Type B pancreatic cell (in vitro differentiated cells): ENCODE data around the gene SERPINE2. TPM values are rescaled to one million over a fixed set of nuclear protein-coding genes. Genes with fewer than 3 reads are reported as not detected.

Experiments used
- DNase-seq: peaks from one replicate; pipeline ENCODE4 v3.0.0; 2021; ENCODE audit warnings: mixed read lengths; ENCODE audit not compliant: unreplicated experiment; ENCODE audit errors: extremely low spot score
- H3K27ac Mint-ChIP-seq: 2 replicates; pipeline ENCODE4 v1.8.0; 2021; ENCODE audit warnings: mild to moderate bottlenecking, mixed read lengths
- H3K27me3 Mint-ChIP-seq: 2 replicates; pipeline ENCODE4 v1.8.0; 2021; ENCODE audit warnings: mixed read lengths
- H3K36me3 Mint-ChIP-seq: 2 replicates; pipeline ENCODE4 v1.8.0; 2021; ENCODE audit warnings: mixed read lengths
- H3K4me1 Mint-ChIP-seq: one replicate; pipeline ENCODE4 v1.8.0; 2021; ENCODE audit warnings: mixed read lengths; ENCODE audit not compliant: unreplicated experiment
- H3K4me3 Mint-ChIP-seq: 2 replicates; pipeline ENCODE4 v1.8.0; 2021; ENCODE audit warnings: mild to moderate bottlenecking, mixed read lengths
- H3K9me3 Mint-ChIP-seq: 2 replicates; pipeline ENCODE4 v1.8.0; 2021; ENCODE audit warnings: mixed read lengths
- total RNA-seq: library from RNA; stranded (reverse); gene quantifications from 2 replicates; pipeline ENCODE4 v1.2.1, GENCODE V29; 2021; ENCODE audit warnings: low replicate concordance
- TF ChIP-seq, protein P1 (sequence below): fragments of 200-600 bp; sonication (generic); conservative IDR thresholded peaks from 2 replicates; pipeline ENCODE4 v1.5.0; 2021; ENCODE audit warnings: antibody characterized with exemption, mild to moderate bottlenecking

The SERPINE2 gene
- total RNA-seq, 1 donor from 2014 or later: 37.4 TPM

DNA sequence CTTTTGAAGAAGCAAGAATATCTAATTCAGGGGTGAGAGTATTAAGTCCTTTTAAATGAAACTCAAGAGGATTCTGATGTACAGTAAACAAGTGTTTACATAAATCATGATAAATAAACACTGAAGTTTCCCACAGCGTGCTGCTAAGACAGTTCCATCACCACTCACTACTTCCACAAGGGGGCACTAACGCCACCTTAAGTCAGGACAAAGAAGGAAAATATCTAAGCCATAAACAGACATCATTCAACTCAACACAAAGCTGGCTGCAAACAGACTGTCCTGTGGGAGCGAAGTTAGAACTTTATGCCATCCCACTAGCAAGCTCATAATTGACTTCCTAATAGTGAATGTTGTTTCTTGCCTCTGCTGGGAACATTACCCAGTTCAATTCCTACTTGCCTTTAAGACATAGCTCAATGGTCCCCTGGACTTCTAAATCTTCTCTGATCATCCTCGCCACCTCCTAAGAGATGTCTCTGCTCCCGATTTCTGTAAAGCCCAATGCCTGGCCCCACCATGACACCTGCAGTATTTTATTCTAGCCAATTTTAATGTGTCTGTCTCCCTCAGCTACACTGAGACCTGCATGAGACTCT lies 45.4 kb downstream of the SERPINE2 start:
- no peaks in the 10 kb centered on the region for H3K27me3 Mint-ChIP-seq
- H3K4me1 Mint-ChIP-seq: no peaks in the 10 kb centered on the region
- no peak overlapping the region for H3K4me3 Mint-ChIP-seq
- H3K9me3 Mint-ChIP-seq: no peaks in the 10 kb centered on the region
- TF ChIP-seq, protein P1, sequence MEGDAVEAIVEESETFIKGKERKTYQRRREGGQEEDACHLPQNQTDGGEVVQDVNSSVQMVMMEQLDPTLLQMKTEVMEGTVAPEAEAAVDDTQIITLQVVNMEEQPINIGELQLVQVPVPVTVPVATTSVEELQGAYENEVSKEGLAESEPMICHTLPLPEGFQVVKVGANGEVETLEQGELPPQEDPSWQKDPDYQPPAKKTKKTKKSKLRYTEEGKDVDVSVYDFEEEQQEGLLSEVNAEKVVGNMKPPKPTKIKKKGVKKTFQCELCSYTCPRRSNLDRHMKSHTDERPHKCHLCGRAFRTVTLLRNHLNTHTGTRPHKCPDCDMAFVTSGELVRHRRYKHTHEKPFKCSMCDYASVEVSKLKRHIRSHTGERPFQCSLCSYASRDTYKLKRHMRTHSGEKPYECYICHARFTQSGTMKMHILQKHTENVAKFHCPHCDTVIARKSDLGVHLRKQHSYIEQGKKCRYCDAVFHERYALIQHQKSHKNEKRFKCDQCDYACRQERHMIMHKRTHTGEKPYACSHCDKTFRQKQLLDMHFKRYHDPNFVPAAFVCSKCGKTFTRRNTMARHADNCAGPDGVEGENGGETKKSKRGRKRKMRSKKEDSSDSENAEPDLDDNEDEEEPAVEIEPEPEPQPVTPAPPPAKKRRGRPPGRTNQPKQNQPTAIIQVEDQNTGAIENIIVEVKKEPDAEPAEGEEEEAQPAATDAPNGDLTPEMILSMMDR: peak; percentile 91
- H3K36me3 Mint-ChIP-seq: peaks cover 4% of the 10 kb centered on the region
- no peak overlapping the region for H3K27ac Mint-ChIP-seq
- DNase-seq: no peak

DNA sequence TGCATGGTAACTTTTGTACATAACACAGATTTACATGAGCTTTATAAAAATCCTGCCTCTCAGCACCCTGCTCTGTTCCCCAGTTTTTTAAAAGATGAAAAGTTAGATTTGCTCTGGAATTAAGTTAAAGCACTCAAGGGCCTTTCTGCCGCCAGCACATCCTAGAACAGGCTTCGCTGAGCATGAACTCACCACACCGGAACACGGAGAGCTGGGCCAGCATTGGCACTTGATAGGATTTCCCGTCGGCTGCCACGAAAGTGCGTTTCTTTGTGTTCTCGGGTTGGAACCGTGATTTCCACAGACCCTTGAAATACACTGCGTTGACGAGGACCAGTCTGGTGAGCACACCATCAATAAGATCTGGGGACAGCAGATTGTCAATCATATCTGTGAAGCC lies 47.5 kb downstream of the SERPINE2 start:
- no peaks in the 10 kb centered on the region for H3K4me1 Mint-ChIP-seq
- no peaks in the 10 kb centered on the region for H3K9me3 Mint-ChIP-seq
- H3K36me3 Mint-ChIP-seq: no peaks in the 10 kb centered on the region
- no peak for DNase-seq
- no peak overlapping the region for H3K4me3 Mint-ChIP-seq
- H3K27ac Mint-ChIP-seq: no peak overlapping the region
- TF ChIP-seq, protein P1: no peak
- peaks cover 4% of the 10 kb centered on the region for H3K27me3 Mint-ChIP-seq

DNA sequence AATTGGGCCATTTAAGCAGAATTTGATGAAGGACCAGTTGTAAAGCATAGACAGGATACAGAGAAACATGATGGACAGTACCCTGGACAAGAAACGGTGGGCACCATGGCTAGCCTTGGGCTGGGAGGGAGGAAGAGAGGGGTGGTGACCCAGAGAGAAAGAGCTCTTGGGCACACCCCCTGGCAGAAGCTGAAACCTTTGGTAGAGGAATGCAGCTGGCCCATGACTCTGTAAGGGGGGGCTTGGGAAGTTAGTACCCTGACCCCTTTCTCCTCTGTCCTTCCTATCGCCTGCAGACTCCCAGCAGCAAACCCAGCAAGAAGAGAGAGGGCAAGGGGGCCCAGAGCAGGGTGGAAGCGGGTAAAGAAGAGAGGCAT lies 49.2 kb downstream of the SERPINE2 start:
- DNase-seq: no peak
- H3K9me3 Mint-ChIP-seq: no peaks in the 10 kb centered on the region
- no peak overlapping the region for H3K4me3 Mint-ChIP-seq
- no peaks in the 10 kb centered on the region for H3K36me3 Mint-ChIP-seq
- H3K27ac Mint-ChIP-seq: no peak overlapping the region
- TF ChIP-seq, protein P1: no peak
- peaks cover 7% of the 10 kb centered on the region for H3K27me3 Mint-ChIP-seq
- no peaks in the 10 kb centered on the region for H3K4me1 Mint-ChIP-seq

DNA sequence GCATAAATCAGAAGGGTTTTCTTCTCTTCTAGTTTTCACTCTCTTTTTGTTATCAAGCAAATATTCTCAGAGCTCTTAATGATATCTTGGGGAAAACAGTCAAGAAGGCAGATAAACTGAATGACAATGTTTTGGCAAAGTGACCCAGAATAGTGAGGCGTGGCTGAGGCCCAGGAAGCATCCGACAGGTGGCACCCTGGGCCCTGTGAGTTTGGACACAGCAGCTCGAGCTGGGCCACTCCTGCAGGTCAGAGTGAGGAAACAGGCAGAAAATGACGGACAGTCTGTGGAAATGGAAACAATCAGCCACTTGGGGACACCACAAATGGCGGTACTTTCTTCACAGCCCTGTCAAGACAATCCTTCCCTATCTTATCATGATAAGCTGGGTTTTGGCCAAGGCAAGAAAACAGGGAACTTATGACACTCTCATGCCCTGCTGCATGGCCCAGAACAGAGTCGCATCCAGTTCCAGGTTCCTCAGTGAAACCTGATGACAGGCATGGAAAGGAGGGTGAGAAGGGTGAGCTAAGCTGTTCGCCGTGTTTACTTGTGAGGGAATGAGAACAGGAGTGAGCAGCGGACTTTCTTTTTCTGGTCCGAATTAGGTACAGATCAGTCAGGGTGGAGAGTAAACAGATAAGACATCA lies 49.8 kb downstream of the SERPINE2 start:
- no peak for DNase-seq
- Mint-ChIP-seq H3K4me3 (no peak overlapping the region), H3K27me3 (peaks cover 7% of the 10 kb centered on the region), H3K36me3 (no peaks in the 10 kb centered on the region), H3K9me3 (no peaks in the 10 kb centered on the region), H3K4me1 (no peaks in the 10 kb centered on the region), H3K27ac (no peak overlapping the region)
- TF ChIP-seq, protein P1: no peak

DNA sequence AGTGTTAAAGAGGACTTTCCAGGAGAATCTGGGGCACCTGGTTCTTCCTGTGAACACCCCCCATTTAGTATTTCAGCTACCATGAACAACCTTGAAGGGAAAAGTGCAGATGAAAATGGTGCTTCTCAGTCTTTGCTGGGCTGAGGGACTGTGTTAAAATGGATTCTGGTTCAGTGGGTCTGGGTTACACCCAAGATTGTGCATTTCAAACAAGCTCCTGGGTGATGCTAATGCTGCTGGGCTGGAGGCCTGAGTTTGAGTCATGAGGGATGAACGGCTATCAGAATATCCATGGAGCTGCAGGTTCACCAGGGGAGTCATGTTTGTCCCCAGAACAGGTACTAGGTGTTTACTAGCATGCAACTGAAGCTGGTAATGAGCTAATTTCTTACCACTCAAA lies 57.8 kb downstream of the SERPINE2 start:
- Mint-ChIP-seq H3K27me3 (peaks cover under 1% of the 10 kb centered on the region), H3K4me3 (no peak overlapping the region), H3K4me1 (no peaks in the 10 kb centered on the region), H3K36me3 (peaks cover 3% of the 10 kb centered on the region), H3K27ac (no peak overlapping the region), H3K9me3 (no peaks in the 10 kb centered on the region)
- DNase-seq: no peak
- TF ChIP-seq, protein P1: no peak
